NCI-H146 treated with DMSO at 0.1 percent for 48 hours (cell line): ENCODE measurements around the gene TF.
A peak's percentile ranks its signal among the peaks of the same experiment; 100 is the strongest.
"Not testable (repeated sequence)": the region's sequence is repeated elsewhere in the genome, so short reads cannot be mapped to it uniquely, and the experiment has no call there.

ENCODE experiments used
- DNase-seq: peaks from one replicate; lab custom pipeline; 2025; ENCODE audit not compliant: unreplicated experiment; lab: John Stamatoyannopoulos, UW

Gene TF

DNA sequence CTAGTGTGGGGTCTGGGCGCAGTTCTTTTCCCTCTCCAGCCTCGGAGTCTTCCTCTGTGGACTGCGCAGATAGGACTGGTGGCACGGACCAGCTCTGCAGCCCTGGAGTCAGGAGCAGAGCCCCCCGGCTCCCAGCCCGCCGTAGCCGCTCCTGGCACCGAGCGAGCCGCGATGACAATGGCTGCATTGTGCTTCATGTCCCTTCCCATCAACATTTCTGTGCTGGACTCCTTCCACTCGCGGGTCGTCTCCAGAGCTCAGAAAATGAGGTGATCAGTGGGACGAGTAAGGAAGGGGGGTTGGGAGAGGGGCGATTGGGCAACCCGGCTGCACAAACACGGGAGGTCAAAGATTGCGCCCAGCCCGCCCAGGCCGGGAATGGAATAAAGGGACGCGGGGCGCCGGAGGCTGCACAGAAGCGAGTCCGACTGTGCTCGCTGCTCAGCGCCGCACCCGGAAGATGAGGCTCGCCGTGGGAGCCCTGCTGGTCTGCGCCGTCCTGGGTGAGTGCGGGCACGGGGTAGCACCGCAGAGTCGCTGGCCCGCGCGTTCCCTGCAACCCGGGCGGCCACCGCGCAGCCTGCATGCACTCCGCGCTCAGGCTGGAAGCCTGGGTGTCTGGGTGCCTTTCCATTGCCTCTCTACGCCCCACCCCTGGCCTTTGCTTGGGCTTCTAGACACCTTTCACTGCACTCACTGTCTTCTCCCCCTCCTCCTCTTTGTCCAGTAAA lies at the start of gene TF:
TSS of gene TF (plus strand) at position 413 of the 731 bp plus-strand sequence. CDS start at position 461, 48 bp downstream.
- no peak for DNase-seq

DNA sequence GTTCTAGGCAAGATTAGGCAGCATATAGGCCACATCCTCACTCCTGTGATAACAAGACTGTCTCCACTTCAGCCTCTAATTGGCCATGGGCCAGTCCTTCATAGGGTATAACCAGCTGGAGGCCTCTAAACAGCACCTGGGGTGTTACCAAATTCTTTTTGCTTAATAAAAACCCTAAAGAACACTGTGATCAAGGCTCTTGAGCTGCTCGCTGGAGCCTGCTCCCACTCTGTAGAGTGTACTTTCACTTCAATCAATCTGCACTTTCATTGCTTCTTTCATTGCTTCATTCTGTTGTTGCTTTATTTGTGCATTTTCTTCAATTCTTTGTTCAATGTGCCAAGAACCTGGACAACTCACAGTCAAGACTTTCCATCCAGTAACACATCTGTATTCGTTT lies 48.2 kb upstream of the TF start:
- DNase-seq: no peak

DNA sequence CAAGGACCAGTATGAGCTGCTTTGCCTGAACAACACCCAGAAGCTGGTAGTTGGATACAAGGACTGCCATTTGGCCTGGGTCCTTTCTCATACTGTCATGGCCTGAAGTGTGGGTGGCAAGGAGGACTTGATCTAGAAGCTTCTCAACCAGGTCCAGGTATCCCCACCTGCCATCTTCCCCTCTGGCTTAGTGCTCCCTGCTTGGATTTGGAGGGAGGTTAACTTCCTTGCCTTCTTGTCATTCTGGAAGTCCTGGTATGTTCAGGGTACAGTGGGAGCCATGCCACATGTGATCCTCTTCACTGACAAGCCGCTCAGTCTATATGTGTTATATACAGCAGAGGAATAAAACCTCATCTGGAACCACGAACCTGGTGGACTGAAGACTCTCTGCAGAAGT lies 46.7 kb upstream of the TF start:
- no peak for DNase-seq

DNA sequence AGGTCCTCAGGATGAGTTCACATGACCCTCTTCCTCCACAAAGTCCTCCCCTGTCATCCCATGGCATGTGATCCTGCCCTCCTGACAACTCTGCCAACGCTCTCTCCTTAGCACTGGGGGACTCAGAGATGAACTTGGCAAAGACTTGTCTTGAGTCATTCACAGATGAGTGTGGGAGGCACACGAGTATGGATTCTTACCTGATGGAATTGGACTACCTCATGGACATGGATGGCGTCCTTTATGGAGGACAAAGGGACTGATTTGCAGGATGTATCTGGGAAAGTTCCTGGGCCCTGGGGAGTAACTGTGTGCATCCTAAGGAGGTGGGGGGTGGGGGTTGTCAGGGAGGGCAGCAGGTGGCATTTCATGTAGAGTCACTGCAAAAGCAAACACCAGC lies 46.3 kb upstream of the TF start:
- no peak for DNase-seq

DNA sequence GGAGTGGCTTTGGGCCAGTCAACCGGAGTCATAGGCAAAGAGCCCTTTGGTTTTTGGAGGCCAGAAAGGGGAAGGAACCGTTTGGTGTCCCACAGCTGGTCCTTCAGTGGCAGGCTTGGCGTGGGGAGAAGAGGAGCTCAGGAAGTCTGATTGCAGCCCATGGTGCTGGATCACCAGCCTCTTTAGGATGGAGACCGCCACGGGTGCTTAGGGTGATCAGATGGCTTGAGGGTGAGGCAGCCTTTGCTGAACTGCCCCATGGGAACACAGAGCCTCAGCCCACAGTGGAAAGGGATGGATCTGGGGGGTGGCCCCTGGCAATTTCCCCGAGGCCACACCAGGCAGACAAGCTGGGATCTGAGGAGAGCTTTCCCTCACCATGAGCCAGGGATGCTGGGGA lies 45.8 kb upstream of the TF start:
- no peak for DNase-seq

DNA sequence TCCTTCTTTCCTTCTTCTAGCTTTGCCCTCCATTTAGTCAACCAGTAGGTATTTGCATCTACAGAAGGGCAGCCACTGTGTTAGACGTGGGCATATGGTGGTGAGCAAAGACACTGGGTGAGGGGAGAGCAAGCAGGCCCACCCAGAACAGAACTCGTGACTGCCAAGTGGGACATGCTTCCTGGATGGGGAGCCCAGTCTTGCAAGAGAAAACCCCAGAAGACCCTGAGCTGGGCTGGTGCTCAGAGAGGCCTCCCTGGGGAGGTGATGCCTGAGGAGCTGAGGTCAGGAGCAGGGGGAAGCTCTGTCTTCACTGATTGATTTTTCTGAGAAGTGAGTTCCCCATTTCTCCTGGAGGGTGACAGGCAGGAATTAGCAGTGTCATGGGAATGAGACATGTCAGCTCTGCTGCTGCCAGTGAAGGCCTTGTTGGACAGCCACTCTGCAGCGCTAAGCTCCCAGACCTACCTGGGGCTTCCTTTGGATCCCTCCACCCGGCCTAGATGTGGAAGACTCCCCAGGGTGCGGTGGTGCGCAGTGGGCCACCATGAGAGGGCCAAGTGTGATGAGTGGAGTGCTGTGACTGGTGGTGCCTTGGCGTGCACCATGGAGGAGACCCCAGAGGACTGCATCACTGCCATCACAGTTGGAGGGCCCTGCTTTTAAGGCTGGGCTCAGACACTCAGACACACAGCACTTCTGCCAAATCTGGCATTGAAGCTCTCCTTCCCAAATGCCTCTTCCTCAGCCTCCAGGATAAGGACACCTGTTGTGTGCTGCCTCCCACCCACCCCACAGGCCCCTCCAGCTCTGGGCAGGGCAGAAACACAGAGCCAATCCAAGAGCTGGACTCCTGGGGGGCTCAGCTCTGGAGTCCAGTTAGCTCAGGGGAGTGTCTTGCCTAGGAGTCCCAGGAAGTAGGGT lies 44.5 kb upstream of the TF start:
- DNase-seq: no peak

DNA sequence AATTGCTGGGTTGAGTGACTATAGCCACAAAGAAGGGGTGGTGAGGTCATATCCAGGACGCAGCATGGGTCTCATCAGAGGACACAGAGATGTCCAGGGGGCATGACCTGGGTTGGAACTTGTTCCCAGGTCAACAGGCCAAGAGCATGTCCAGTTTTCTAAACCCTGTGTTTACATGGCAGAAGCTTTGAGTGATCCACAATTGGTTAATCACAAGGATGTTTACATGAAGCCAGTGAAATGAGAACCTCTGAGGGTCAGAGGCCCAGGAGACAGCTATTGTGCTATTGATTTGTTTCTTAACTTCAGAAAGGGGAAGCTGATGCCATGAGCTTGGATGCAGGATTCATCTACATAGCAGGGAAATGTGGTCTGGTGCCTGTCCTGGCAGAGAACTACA lies 42.3 kb upstream of the TF start:
- DNase-seq: peak; percentile 64

DNA sequence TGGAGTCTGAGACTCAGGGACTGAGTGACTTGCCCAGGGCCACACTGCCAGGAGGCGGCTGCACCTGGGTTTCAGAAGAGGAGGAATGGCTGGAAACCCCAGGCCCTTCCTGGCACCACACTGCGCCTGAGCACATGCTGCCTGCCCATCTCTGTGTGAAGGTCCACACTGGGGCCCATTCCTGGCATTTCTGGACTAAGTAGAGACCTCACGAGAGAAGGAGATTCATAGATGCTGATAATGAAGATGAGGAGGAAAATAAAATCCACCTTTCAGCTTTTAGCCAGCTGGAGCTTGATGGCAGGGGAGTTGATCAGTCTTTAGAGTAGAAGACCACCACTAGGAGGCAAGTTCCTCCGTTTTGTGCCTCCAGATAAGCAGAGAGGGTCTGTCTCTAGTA lies 40.2 kb upstream of the TF start:
- no peak for DNase-seq

DNA sequence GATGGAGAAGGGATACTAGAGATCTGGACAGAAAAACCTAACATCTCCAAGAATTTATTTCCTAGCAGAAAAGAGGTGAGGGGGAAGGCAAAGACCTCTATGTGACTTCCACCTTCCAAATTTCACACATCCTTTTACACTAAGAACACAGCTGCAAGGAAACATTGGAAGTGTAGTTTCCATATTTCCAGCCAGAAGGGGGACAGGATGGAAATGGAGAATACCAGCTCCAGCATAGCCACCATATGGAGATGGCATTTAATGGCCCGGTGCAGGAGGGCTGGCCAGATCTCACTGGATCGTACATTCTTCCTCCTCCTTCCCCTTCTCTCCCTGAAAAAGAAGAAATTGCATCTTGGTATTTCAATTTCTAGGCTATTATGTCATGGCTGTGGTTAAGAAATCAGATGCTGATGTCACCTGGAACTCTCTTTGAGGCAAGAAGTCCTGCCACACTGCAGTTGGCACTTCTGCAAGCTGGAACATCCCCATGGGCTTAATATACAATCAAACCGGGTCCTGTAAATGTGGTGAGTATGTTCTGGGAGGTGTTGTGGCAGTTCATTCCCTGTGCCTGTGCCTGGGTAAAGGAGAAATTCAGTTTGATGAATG lies 36.9 kb upstream of the TF start:
- no peak for DNase-seq

DNA sequence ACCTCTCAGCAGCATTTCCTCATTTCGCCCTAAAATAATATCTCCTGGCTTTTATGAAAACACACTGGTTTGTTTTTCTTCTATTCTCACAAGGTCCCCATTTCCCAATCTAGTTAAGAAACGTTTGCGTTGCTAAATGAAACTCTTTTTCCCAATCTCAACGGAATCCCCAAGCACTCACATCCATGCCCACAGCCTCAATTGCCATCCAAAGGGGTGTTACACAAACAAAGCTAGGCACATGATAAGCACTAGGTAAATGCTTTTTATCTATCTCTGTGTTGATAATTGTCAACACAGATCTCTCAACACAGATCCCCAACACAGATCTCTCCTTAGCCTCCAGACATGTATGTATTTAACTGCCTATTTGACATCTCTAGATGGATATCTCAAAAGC lies 35.2 kb upstream of the TF start:
- no peak for DNase-seq

DNA sequence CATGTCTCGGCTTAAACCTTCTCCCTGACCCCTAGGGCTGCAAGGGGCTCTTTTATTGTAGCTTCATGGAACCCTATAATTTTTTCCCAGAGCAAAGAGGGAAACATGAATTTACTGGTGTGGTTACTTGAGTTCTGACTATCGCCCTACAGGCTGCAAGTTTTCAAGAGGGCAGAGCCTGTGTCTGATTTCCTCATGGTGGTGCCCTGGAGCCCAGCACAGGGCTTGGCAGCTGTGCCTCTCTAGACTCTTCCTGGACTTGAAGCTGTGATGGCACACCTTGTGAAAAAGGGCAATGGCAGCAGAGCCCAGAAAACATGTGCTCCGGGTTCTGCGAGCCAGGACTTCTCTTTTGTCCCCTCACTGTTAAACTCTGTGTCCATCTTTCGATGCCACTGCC lies 34.2 kb upstream of the TF start:
- no peak for DNase-seq

DNA sequence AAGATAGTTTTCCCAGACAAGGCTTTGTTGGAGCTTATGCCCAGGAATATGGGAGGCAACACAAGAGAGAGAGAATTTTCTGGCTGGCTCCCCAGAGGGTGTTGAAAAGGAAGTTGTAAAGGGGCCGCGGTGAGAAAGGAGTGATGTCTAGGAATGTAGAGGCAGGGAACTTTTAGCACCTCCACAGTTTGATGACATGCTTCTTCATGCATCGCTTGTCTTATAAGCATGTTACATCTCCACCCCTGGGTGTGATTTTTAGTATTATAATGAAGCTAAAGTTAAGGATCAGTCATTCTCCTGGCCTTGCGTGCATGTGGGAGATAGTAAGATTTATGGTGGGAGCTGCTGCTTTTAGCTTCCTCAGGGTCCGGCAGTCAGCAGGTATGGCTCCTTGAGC lies 32.8 kb upstream of the TF start:
- DNase-seq: no peak

DNA sequence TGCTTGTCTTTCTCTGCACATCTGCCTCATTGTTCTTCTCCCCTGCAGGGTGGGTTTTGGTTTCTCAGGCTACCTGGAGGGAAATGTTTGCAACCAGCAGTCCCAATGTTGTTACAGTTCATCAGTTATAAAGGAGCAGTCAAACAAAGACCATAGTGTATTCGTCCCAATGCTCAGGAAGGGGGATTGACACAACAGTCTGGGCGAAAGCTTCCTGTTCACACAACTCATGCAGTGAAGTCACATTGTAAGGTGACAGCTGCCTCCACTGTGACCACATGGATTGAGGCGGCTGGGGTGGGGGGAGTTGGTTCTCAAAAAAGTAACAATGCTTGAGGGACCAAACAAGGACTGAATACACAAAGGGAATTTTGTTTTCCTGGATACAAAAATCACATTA lies 28.8 kb upstream of the TF start:
- peak; percentile 78 for DNase-seq

DNA sequence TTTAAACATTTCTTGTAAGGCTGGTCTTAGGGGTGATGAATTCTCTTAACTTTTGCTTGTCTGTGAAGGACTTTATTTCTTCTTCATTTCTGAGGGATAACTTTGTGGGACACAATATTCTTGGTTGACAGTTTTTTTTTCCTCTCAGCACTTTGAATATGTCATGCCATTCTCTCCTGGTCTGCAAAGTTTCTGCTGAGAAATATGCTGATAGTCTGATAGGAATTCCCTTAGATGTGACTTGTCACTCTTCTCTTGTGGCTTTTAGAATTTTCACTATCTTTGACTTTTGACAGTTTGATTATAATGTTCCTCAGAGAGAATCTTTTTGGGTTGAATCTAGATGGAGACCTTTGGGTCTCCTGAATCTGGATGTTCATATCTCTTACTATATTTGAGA lies 23.3 kb upstream of the TF start:
- DNase-seq: no peak

DNA sequence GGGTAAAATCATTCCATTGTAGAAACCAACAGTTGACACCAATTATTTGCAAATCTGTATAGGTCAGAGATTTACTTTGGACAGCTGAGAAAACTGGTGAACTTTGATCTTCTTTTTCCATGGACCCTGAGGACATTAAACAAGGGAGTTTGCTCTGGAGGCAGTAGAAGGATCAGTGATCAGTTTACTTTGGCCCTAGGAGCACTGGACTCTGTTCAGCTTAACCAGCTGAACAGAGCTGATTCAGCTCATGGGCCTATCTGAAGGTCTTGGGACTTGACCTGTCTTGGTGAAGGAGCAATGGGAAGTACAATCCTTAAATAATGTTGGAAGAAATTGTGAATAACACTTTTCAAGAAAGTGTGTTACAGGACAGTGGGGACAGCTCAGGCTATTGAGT lies 15.2 kb upstream of the TF start:
- no peak for DNase-seq

DNA sequence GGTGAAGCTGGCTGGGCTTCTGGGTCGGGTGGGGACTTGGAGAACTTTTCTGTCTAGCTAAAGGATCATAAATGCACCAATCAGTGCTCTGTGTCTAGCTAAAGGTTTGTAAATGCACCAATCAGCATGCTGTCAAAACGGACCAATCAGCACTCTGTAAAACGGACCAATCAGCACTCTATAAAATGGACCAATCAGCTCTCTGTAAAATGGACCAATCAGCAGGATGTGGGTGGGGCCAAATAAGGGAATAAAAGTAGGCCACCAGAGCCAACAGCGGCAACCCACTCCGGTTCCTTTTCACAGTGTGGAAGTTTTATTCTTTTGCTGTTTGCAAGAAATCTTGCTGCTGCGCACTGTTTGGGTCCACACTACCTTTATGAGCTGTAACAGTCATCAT lies 14.0 kb upstream of the TF start:
- not testable (repeated sequence) for DNase-seq

DNA sequence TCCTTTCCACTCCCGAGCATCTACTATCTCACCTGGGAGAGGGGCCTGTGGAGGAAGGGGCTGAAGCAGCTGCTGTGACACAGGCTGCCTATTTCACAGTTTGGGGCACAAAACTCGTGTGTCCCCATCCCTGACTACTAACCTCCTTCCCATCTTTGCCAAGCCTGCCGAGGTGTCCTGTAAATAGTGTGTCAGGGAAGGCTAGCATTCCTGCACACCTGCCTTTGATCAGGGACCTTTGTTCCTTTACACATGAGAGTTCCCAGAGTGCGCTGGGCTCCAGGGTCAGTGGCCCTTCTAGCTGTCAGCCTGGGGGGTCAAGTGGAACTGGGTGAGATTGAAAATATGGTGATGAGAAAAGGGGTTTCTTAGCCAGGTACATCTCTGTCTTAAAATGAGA lies 13.0 kb upstream of the TF start:
- no peak for DNase-seq

DNA sequence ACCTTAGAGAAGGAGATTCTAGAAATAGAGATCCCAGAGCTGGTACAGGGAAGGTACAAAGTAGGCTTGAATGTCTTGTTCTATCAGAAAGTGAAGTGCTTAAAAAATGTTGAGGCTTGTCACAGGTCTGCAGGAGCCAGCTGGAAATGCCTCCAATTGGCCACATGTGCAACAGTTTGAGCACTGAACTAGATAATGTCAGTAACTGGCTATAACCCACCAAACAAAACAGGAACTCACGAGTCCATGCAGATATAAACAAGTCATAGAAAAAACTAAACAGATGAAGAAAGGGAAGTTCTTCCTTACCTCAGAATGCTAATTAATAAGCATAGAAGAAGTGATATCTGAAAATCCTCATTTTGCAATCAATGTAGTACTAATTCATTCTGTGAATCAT lies 11.9 kb upstream of the TF start:
- no peak for DNase-seq

DNA sequence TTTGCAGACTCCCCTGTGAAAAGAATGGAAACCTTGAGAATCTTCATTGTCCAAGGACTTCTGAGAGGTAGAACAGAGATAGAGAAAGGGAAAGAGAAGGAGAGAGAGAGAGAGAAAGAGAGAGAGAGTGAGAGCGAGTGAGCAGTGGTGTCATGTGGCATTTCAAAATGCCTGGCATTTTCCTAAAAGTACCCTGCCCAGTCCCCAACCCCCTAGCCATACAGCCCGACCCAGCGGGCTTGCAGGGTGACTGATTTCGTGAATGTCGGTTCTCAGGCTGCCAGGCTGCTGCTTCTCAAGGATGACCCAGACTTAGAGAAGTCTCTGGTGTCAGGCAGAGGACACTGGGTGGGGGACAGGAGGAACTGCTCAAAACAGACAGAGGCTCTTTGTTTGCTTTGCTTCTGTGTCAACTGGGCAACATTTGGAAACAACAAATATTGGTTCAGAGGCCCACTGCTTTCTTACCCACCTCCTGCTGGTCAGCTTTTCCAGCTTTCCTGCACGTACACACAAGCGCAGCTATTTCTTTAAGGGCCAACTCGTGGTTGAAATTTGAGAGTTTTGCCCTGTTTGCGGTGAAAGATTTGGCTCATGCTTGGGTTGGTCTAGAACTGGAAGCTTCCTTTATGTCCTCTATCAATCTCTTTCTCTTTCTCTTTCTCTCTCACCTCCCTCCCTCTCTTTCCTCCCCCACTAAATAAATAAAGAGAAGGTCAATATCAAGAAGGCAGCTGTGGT lies 3.7 kb upstream of the TF start:
- peak; percentile 85 for DNase-seq

DNA sequence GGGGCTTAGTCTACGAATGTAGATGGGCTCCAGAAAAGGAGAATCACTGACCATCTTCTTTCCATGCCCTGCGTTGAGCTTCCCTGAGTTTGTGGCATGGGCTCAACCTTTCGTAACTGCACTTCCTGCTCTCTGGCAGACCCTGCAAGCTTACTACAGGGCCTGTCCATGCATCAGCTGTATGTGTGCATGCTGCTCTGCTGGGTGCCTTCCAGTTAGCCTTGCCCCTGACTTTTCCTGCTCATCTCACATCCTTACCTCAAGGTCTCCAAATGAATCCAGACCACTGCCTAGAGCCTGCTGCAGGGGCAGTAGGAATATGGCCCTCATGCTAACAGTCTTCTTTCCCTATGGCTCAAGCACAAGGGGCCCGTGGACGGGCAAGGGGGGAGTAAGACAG lies 2.0 kb upstream of the TF start:
- no peak for DNase-seq

DNA sequence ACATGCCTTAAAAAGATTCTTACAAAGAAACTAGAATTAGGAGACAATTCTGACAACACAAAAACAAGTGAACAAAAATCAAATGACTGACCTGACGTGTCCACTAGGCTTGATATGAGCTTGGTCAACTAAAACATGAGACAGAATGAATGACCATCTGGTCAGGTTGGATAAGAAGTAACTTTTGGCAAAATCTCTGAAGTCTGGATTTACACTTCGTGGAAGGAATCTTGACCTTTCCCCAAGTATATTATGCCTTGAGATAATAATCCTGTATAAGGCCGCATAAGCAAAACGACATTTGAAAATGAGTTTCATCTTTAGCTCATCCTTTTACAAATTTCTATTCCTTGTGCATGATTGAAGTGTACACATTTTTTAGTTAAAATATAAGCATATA lies 1.1 kb upstream of the TF start:
- no peak for DNase-seq
